HEK293T (cell line): ENCODE measurements around the gene OTUB1.

Experiments
- ARNT ChIP-seq: fragments of 450-650 bp; IDR thresholded peaks from 2 replicates; pipeline ENCODE4 v1.6.1; 2017; ENCODE audit warnings: mild to moderate bottlenecking
- BHLHE40 ChIP-seq: fragments of 450-650 bp; IDR thresholded peaks from 2 replicates; pipeline ENCODE4 v1.6.1; 2016; ENCODE audit warnings: mild to moderate bottlenecking, moderate library complexity, borderline replicate concordance
- CTBP1 ChIP-seq: fragments of 450-650 bp; IDR thresholded peaks from 2 replicates; pipeline ENCODE4 v1.6.1; 2016; ENCODE audit warnings: borderline replicate concordance
- ELF4 ChIP-seq: fragments of 450-650 bp; IDR thresholded peaks from 2 replicates; pipeline ENCODE4 v1.6.1; 2017; ENCODE audit warnings: antibody characterized with exemption
- FOXK2 ChIP-seq: fragments of 450-650 bp; IDR thresholded peaks from 2 replicates; pipeline ENCODE4 v1.6.1; 2016; ENCODE audit warnings: mild to moderate bottlenecking
- HDGF ChIP-seq: fragments of 450-650 bp; IDR thresholded peaks from 2 replicates; pipeline ENCODE4 v1.6.1; 2017; ENCODE audit warnings: antibody characterized with exemption, borderline replicate concordance
- L3MBTL2 ChIP-seq: fragments of 450-650 bp; conservative IDR thresholded peaks from 2 replicates; pipeline ENCODE4 v1.6.1; 2016; ENCODE audit warnings: mild to moderate bottlenecking
- LEF1 ChIP-seq: fragments of 450-650 bp; IDR thresholded peaks from 2 replicates; pipeline ENCODE4 v1.6.1; 2017; ENCODE audit warnings: mild to moderate bottlenecking, borderline replicate concordance
- NFRKB ChIP-seq: fragments of 450-650 bp; IDR thresholded peaks from 2 replicates; pipeline ENCODE4 v1.6.1; 2016; ENCODE audit warnings: mild to moderate bottlenecking, moderate library complexity
- SP1 ChIP-seq: fragments of 450-650 bp; IDR thresholded peaks from 2 replicates; pipeline ENCODE4 v1.6.1; 2017
- SUZ12 ChIP-seq: fragments of 450-650 bp; IDR thresholded peaks from 2 replicates; pipeline ENCODE4 v1.6.1; 2016; ENCODE audit warnings: mild to moderate bottlenecking
- TF ChIP-seq, protein P1 (sequence below): fragments of 450-650 bp; IDR thresholded peaks from 2 replicates; pipeline ENCODE4 v1.6.1; 2016

DNA sequence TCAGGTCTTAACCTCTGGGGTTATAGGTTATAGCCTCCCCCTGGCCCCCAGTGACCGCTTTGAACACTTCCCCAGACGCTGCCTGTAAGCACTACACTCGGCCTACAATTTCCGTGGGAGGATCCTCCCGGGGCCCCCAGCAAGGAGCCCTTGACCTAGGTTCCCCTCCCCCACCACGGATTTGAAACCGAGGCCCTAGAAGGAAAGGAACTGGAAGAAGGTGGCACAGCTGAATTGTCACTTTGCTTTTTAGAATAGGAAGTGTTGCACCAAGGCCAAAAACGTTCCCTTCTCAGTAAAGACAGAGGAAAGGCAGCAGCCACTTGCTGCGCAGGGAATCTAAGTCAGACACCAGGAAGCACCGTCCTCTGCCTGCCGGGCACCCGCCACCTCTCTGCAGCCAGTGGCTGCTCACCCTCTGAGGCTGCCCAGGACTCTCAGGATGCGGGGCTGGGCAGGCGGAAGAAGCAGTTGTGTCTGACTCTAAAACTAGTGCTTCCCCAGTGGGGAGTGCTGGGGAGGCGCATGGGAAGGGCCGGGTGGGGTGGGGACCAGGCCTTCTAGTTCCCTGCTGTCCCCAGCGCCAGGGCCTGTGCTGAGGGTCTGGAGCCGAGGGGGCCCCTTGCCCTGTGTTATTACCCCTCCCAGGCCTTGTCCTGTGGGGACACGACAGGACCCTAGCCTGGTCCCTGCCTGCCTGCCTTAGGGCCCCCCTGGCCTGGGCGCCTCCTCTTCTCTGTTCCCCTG lies 41.6 kb downstream of the OTUB1 start:
- TF ChIP-seq LEF1, result no peak
- no peak for TF ChIP-seq FOXK2
- no peak for TF ChIP-seq HDGF
- no peak for TF ChIP-seq SUZ12
- TF ChIP-seq SP1, result no peak
- TF ChIP-seq BHLHE40, result no peak
- TF ChIP-seq NFRKB, result no peak
- TF ChIP-seq L3MBTL2, result no peak
- no peak for TF ChIP-seq ARNT
- TF ChIP-seq CTBP1, result no peak
- TF ChIP-seq, protein P1, sequence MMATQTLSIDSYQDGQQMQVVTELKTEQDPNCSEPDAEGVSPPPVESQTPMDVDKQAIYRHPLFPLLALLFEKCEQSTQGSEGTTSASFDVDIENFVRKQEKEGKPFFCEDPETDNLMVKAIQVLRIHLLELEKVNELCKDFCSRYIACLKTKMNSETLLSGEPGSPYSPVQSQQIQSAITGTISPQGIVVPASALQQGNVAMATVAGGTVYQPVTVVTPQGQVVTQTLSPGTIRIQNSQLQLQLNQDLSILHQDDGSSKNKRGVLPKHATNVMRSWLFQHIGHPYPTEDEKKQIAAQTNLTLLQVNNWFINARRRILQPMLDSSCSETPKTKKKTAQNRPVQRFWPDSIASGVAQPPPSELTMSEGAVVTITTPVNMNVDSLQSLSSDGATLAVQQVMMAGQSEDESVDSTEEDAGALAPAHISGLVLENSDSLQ, result no peak
- no peak for TF ChIP-seq ELF4
